Esophagus muscularis mucosa (tissue), 4 donors: ENCODE data around the gene MAD2L1BP.

Source experiments
- CTCF ChIP-seq, 3 experiments: fragments of 200-600 bp in 2 of 3; fragments of 450-650 bp in 1 of 3; sonication (generic) in 2 of 3; IDR thresholded peaks; one replicate each; pipeline ENCODE4 v1.5.1; 2017 to 2019; ENCODE audit warnings: antibody characterized with exemption in 3 of 3, mild to moderate bottlenecking in 2 of 3, moderate library complexity in 1 of 3
- EP300 ChIP-seq: sonication (generic); formaldehyde crosslinking; IDR thresholded peaks from one replicate; pipeline ENCODE4 v1.6.1; 2017; ENCODE audit warnings: antibody characterized with exemption
- POLR2A ChIP-seq: fragments of 450-650 bp; IDR thresholded peaks from one replicate; pipeline ENCODE4 v1.6.1; 2017; ENCODE audit warnings: antibody characterized with exemption, moderate library complexity, mild to moderate bottlenecking, low read depth
- POLR2AphosphoS5 ChIP-seq, 2 donors: sonication (generic); formaldehyde crosslinking; IDR thresholded peaks; one replicate each; pipeline ENCODE4 v1.6.1; 2017; ENCODE audit warnings: antibody characterized with exemption in 2 of 2

DNA sequence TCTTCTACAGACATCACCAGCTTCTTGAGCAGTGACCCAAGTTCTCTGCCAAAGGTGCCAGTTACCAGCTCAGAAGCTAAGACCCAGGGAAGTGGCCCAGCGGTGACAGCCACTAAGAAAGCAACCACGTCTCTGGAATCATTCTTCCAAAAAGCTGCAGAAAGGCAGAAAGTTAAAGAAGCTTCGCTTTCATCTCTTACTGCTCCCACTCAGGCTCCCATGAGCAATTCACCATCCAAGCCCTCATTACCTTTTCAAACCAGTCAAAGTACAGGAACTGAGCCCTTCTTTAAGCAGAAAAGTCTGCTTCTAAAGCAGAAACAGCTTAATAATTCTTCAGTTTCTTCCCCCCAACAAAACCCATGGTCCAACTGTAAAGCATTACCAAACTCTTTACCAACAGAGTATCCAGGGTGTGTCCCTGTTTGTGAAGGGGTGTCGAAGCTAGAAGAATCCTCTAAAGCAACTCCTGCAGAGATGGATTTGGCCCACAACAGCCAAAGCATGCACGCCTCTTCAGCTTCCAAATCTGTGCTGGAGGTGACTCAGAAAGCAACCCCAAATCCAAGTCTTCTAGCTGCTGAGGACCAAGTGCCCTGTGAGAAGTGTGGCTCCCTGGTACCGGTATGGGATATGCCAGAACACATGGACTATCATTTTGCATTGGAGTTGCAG is 21.8 kb upstream of the MAD2L1BP start:
- TF ChIP-seq CTCF (IDR thresholded peaks at IDR 0.05) (no peak), POLR2AphosphoS5 (IDR thresholded peaks at IDR 0.05) (no peak), POLR2A (no peak), EP300 (no peak)
